ENCODE data around the gene MAGI2. TPM values are rescaled to one million over a fixed set of nuclear protein-coding genes. Genes with fewer than 3 reads are reported as not detected.

The MAGI2 gene
- total RNA-seq, 4 donors from 2014 or later, result 0.90 to 2.4 (median 0.99) TPM

DNA sequence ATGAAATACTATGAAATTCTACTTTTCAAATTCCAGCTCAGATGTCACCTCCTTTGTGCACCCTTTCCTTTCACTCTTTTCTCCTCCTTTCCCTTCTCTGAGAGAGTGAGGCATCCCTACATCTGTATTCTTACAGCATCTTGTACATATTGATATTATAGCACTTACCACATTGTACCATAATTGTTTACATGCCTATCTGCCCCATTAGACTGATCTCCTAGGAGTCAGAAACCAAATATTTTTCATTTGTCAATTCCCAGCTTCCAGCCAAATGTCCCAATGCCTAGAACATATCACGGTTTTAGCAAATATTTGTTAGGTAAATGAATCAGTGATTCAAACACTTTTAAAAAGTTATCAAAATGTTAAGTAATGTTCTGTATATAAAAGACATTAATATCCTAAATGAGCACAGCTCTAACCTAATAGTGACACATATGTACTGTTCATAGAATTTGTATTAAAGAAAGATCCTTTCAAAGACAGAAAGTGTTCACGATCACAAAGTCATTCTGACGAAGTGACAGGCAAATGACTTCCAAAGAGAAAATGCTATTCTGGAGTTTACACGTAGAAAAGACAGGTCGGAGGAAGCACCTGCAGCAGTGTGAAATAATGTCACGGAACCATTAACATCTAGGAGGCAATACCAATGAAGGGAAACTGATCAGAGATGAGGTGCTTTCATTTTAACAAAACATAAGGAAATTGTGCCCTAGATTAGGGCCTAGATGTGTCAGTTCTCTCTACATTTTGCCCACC is 774.2 kb downstream of the MAGI2 start:
- Histone ChIP-seq H3K4me3 (no peak overlapping the region), H3K4me1 (peaks cover 0 to 8% of the 10 kb centered on the region in 2 donors), H3K9me3 (no peaks in the 10 kb centered on the region), H3K27ac (no peak overlapping the region), H3K27me3 (no peaks in the 10 kb centered on the region), H3K36me3 (no peaks in the 10 kb centered on the region)
- intact Hi-C loops (cut with DNase I; ENCODE audit: low total_unique reads) (no loop called here), in situ Hi-C loops (cut with MboI; ENCODE audit: low sequenced_read_pairs in 4 of 4) (no loop called here)
- TF ChIP-seq CTCF (IDR thresholded peaks at IDR 0.05 in 4 of 5, conservative IDR thresholded peaks at IDR 0.05 in 1 of 5) (no peak), POLR2A (IDR thresholded peaks at IDR 0.05) (no peak)
- DNase-seq (no peak), ATAC-seq (no peak)

DNA sequence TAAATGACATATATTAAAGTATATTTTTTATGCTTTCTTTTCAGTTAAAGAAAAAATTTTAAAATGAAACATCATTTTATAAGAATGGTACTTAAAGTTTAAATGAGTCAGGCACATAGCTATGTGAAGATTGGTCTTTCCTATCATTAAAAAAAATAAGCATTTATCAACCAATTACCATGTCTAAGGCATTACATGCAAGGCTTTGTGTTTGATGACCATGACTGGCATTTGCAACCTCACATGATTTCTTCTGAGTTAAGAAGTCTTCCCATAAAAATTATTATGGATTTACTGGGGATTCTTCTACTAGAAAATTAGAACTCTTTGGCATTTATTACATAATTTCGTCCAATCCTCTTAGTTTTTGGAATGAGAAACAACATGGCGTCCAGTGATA is 776.1 kb downstream of the MAGI2 start:
- Histone ChIP-seq H3K27me3 (no peaks in the 10 kb centered on the region), H3K4me1 (peaks cover 8 to 9% of the 10 kb centered on the region in 2 donors), H3K27ac (no peak overlapping the region), H3K4me3 (no peak overlapping the region), H3K9me3 (no peaks in the 10 kb centered on the region), H3K36me3 (no peaks in the 10 kb centered on the region)
- in situ Hi-C loops (cut with MboI; ENCODE audit: low sequenced_read_pairs in 4 of 4), result no loop called here
- TF ChIP-seq CTCF (IDR thresholded peaks at IDR 0.05 in 4 of 5, conservative IDR thresholded peaks at IDR 0.05 in 1 of 5), result no peak
- no peak for TF ChIP-seq POLR2A (IDR thresholded peaks at IDR 0.05)
- no peak for ATAC-seq
- no peak for DNase-seq
- intact Hi-C loops (cut with DNase I; ENCODE audit: low total_unique reads), result no loop called here

DNA sequence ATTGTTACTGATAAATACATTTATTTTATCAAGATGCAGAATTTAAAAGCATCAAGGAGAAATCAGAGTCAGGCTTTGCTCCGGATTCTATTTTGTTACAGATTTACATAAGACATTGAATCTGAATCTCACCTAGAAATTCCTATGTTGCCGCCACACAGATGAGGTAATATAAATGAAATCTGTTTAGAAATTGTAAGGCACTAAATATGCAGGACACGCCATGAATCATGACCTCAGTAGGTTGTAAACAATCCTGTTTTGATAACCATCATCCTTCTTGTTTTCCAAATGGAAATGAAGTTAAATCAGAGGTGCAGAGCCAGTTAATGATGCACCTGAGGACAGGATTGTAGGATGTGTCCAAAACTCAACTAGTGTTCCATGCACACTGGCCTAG is 778.0 kb downstream of the MAGI2 start:
- in situ Hi-C loops (cut with MboI; ENCODE audit: low sequenced_read_pairs in 4 of 4), result no loop called here
- ATAC-seq, result no peak
- Histone ChIP-seq H3K9me3 (no peaks in the 10 kb centered on the region), H3K4me3 (no peak overlapping the region), H3K27me3 (no peaks in the 10 kb centered on the region), H3K36me3 (no peaks in the 10 kb centered on the region), H3K4me1 (peaks cover 8 to 9% of the 10 kb centered on the region in 2 donors), H3K27ac (no peak overlapping the region)
- DNase-seq, result no peak
- intact Hi-C loops (cut with DNase I; ENCODE audit: low total_unique reads), result no loop called here
- TF ChIP-seq POLR2A (IDR thresholded peaks at IDR 0.05) (no peak), CTCF (IDR thresholded peaks at IDR 0.05 in 4 of 5, conservative IDR thresholded peaks at IDR 0.05 in 1 of 5) (no peak)

- in situ Hi-C loops (cut with MboI; ENCODE audit: low sequenced_read_pairs in 4 of 4) (no loop called here), intact Hi-C loops (cut with DNase I; ENCODE audit: low total_unique reads) (no loop called here)
- Histone ChIP-seq H3K4me3 (no peak overlapping the region), H3K27me3 (no peaks in the 10 kb centered on the region), H3K4me1 (peaks cover 8 to 9% of the 10 kb centered on the region in 2 donors), H3K36me3 (no peaks in the 10 kb centered on the region), H3K27ac (no peak overlapping the region), H3K9me3 (no peaks in the 10 kb centered on the region)
- DNase-seq (peak; percentile 18 to 43), ATAC-seq (peak; percentile 70 to 77)
- TF ChIP-seq POLR2A (IDR thresholded peaks at IDR 0.05) (no peak), CTCF (IDR thresholded peaks at IDR 0.05 in 4 of 5, conservative IDR thresholded peaks at IDR 0.05 in 1 of 5) (no peak)
Observed at GRCh38 chr7:78673272-78673671, 780.2 kb downstream of the MAGI2 start.
